DMS79 treated with DMSO at 0.1 percent for 48 hours (cell line): ENCODE data around the gene IFNGR1.
"Not testable (repeated sequence)": the region's sequence is repeated elsewhere in the genome, so short reads cannot be mapped to it uniquely, and the experiment has no call there.

Experiments used
- DNase-seq: peaks from one replicate; lab custom pipeline; 2025; lab: John Stamatoyannopoulos, UW

Gene IFNGR1

DNA sequence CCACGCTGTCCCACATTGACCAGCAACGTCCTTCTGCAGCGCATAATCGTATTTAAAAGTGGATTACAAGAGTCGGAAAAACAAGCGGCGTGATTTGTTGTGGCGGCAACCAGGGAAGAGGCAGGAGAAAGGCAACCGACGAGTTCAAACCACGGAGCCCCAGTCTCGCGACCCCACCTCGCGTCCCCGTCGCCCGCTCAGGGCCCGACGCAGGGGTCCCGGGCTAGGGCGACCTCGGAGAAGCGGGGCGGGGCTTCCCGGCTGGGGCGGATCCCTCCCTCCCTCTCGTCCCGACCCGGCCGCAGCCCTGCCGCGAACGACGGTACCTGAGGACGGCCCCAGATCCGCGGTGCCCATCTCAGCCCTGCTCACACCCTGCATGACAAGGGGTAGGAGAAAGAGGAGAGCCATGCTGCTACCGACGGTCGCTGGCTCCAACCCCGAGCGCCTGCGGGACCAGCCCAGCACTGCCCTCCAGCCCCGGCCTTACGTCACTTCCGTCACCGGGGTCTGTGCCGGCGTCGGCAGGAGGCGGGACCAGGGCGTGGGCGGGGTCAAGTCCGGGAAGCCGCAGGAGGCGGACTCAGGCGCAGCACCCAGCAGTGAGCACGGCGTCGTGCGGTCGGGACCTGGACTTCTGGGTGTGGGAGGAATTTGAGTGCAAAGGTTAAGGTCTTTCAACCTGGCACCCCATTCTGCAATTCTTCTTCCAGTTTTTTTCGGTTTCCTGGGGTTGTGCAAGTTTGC lies at the start of gene IFNGR1:
Gene IFNGR1, minus strand, starts transcription at position 469 of the 747 bp plus-strand sequence. Its CDS starts 58 bp downstream, at position 411.
- peak; percentile 81 for DNase-seq

- DNase-seq = no peak
Observed at GRCh38 chr6:137268911-137269310, 49.7 kb upstream of the IFNGR1 start.

- no peak for DNase-seq
Observed at GRCh38 chr6:137266309-137266586, 47.1 kb upstream of the IFNGR1 start.

DNA sequence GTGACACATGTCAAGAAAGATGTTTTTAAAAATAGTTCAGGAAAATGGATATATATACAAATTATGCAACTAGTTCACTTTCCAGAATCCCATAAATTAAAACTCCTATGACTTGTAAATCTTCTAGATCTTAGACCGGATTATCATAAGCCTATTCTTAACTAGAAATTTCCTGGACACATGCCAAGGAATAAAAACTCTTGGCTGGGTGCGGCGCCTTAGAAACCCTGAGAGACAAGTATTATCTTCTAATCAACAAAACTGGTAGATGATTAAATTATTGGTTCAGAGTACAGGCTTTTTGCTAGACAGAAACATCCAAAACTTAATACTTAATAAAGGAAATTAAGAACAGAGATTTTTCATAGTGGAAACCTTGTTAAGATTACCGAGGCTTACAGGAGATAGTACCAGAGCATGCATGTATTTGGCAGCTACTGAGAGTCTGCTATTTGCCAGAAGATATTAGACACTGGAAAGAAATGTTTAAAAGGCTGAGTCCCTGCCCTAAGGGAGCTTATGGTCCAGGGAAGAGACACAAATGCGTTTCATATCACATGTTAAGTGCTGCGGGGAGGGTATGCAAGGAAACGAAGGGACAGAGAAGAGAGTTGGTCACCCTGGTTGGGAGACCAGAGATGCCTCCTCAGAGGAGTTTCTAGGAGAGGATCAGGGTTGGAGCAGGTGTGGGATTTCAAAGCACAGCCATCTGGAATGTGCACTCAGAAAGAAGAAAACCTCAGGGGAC lies 46.5 kb upstream of the IFNGR1 start:
- DNase-seq = no peak

GRCh38 chr6:137264311-137265075 lies 45.3 kb upstream of the IFNGR1 start:
- no peak for DNase-seq

DNA sequence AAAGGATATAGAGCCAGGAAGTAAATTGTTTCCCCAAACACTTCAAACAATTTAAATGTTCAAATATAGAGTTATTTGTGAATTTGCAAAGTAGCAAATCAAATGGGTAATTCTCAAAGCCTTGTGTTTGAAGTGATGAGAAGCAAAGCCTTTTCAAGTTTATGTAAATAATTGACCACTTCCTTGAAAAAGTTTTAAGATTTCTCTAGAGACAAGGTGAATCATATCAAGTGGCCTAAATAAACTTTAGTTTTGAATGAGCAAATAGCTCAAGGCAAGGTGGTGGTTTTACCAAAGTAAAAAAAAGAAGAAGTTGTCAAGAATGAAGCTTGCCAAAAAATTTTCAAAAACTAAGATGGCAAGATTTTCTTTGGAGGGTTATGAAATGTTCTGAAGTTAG lies 42.6 kb upstream of the IFNGR1 start:
- no peak for DNase-seq

GRCh38 chr6:137261361-137261760 lies 42.2 kb upstream of the IFNGR1 start:
- no peak for DNase-seq

GRCh38 chr6:137260217-137260616 lies 41.0 kb upstream of the IFNGR1 start:
- no peak for DNase-seq

- DNase-seq = no peak
Observed at GRCh38 chr6:137259349-137259748, 40.2 kb upstream of the IFNGR1 start.

DNA sequence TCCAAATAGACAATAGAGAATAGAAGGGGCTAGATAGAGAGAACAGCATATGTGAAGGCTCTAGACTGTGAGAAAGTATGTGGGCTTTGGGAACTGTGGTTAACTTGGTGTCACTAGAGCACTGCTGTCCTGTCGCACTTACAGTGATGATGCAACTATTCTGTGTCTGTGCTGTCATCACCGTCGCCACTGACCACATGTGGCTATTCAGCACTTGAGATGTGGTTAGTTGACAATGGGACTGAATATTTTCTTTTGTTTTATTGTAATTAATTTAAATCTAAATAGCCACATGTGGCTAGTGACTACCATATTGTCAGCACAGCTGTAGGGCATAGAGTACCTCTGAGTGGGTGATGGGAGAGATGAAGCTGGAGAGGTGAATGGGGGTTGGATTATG lies 39.0 kb upstream of the IFNGR1 start:
- DNase-seq = no peak

GRCh38 chr6:137256350-137257103 lies 37.3 kb upstream of the IFNGR1 start:
- DNase-seq = no peak

GRCh38 chr6:137254966-137255365 lies 35.8 kb upstream of the IFNGR1 start:
- DNase-seq = no peak

- DNase-seq = not testable (repeated sequence)
Observed at GRCh38 chr6:137254430-137254829, 35.2 kb upstream of the IFNGR1 start.

DNA sequence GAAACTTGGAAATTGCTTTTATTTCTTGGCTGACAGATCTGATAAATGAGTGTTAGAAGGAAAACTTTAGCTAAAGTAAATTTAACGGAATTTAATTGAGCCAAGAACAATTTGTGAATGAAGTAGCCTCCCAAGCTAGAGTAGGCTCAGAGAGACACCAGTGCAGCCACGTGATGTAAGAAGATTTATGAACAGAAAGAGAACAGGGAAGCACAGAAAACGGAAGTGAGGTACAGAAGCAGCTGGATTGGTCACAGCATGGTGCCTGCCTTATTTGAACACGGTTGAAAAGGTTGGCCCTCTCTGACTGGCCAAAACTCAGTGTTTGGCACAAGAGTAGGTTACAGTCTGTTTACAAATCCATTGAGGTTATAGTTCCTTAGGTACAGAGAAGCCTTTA lies 29.5 kb upstream of the IFNGR1 start:
- DNase-seq = no peak

- no peak for DNase-seq
Observed at GRCh38 chr6:137247724-137248123, 28.5 kb upstream of the IFNGR1 start.

DNA sequence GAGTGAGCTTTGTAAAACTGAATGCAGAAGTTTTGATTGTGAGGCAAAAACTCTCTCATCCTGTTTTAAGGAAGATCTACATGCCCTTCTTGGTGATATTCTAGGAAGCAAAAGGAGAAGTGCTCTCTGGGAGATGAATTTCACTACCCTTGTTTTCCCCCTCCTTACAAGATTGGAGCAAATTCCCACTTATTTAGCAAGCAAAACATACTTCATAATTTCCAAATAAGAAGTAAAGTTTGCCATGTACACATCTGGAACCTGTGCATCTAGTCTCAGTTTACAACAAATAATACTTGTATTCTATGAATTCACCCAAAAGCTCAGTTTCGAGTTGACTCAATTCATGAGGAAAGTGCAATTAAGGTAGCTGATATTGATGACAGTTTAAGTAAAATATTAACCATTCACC lies 27.6 kb upstream of the IFNGR1 start:
- no peak for DNase-seq

- DNase-seq = no peak
Observed at GRCh38 chr6:137246164-137246563, 27.0 kb upstream of the IFNGR1 start.

DNA sequence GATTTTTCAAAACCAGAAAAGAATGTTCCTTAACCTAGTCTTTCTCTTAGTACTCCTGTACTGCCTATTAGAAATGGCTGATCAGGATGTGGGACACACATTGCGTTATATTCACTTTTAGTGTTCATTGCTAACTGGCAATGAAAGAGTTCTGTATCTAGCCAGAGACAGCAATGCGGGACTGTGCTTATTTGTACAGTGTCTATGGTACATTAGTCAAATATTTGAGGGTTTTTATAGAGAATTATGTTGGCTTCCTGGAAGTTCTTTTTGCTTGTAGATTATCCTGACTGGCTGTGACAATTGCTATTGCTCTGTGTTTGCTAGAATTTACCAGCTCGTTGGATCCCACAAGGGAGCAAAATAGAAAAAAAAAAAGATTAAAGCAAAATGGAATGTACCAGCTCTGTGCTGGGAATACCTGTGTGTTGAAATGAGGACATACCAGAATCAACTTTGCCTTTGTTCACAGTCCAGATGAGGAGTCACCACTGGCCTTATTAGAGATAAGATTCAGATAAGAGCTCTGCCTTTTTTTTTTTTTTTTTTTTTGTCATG lies 22.4 kb upstream of the IFNGR1 start:
- no peak for DNase-seq

DNA sequence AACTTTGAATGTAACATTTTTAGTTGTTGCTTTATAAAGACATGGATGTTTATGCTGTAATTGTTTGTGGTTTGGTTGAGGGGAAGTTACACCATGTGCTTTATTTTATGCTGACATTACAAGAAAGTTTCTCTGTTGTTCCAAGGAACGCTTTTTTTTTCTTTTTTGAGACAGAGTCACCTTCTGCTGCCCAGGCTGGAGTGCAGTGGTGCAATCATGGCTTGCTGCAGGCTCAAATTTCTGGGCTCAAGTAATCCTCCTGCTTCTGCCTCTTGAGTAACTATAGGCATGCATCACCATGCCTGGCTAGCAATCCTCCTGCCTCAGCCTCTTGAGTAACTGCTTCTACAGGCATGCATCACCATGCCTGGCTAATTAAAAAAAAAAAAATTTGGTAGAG lies 21.0 kb upstream of the IFNGR1 start:
- no peak for DNase-seq

- DNase-seq = no peak
Observed at GRCh38 chr6:137237413-137238170, 18.4 kb upstream of the IFNGR1 start.
